H1 (cell line): ENCODE data around the gene PLCXD1. TPM values are rescaled to one million over a fixed set of nuclear protein-coding genes. Genes with fewer than 3 reads are reported as not detected.

ENCODE experiments used
- BACH1 ChIP-seq: IDR thresholded peaks from 2 replicates; pipeline ENCODE4 v1.6.1; 2012; ENCODE audit warnings: low read length, improper control_type of control experiment
- CREB1 ChIP-seq: IDR thresholded peaks from 2 replicates; pipeline ENCODE4 v1.6.1; 2012; ENCODE audit warnings: inconsistent platforms
- KDM4A ChIP-seq: IDR thresholded peaks from one replicate; pipeline ENCODE4 v1.7.1; 2012; ENCODE audit warnings: low read depth, mild to moderate bottlenecking, moderate library complexity, low read length, inconsistent platforms; ENCODE audit not compliant: severe bottlenecking
- RNF2 ChIP-seq: fragments of 200-900, 300-1000 bp; sonication (generic); IDR thresholded peaks from 2 replicates; pipeline ENCODE4 v1.7.1; 2016; ENCODE audit warnings: borderline replicate concordance, low read depth, mild to moderate bottlenecking, antibody characterized with exemption, low read length; ENCODE audit not compliant: poor library complexity, severe bottlenecking; ENCODE audit errors: missing control alignments
- polyA plus RNA-seq, 7 experiments: library from polyadenylated mRNA; depleted of rRNA in 3 of 7; stranded (reverse) in 5 of 7; unstranded in 2 of 7; fragments of >200 nt in 5 of 7; fragments of 200-250 nt in 2 of 7; gene quantifications; 1 replicate in 5 of 7; 2 replicates in 1 of 7; 4 replicates in 1 of 7; pipeline versions ENCODE4 v1.2.1 to v1.2.3, GENCODE V29; 2011 to 2013; ENCODE audit warnings: missing spikeins in 2 of 7, mixed read lengths in 2 of 7
- total RNA-seq: library from RNA; stranded (reverse); fragmentation: NEBNext Ultra II Directional; extraction: Animal tissue kit (Norgen Biotek cat#: 25700); gene quantifications from 2 replicates; pipeline ENCODE4 v1.2.1, GENCODE V29; 2021

The PLCXD1 gene
- total and polyA plus RNA-seq, 2 of the 8 experiments (the other 6 are each of a cell fraction or from before 2014, with no cell fraction given) = 93.6 to 124 TPM

DNA sequence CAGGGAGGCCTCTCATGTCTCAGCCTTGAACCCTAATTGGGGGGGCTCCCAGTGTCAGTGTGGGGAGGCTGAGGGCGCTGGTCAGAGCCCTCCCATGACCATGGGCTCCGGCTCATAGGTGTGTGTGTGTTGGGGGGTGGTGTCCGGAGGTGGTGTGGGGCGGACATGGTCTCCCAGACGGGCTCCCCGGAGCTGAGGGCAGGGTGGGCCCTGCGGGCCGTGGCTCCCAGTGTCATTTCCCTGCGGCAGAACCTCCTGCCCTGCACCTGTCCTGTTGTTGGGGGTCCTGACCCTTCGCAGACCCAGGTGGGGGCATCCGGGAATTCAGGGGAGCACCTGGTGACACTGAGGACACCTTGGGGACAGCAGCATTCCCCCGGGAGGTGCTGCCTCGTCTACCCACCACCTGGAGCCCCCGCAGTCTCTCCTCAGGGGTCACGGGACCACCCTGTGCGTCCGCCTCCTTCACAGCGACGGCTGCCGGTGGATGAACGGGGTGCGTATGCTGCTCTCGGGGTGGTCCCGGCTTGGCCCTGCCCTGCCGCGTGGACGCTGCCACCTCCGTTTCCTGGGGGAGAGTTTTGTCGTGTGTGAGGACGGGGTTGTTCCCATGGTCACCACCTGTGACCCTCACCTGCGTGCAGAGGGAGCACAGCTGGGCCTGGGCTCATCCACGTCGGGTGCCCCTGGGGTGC lies 51.9 kb downstream of the PLCXD1 start (continued):
- no peak for TF ChIP-seq KDM4A
- no peak for TF ChIP-seq BACH1
- TF ChIP-seq CREB1 = no peak
- no peak for TF ChIP-seq RNF2
